ENCODE data around the gene KCNQ1OT1.

Gene KCNQ1OT1

DNA sequence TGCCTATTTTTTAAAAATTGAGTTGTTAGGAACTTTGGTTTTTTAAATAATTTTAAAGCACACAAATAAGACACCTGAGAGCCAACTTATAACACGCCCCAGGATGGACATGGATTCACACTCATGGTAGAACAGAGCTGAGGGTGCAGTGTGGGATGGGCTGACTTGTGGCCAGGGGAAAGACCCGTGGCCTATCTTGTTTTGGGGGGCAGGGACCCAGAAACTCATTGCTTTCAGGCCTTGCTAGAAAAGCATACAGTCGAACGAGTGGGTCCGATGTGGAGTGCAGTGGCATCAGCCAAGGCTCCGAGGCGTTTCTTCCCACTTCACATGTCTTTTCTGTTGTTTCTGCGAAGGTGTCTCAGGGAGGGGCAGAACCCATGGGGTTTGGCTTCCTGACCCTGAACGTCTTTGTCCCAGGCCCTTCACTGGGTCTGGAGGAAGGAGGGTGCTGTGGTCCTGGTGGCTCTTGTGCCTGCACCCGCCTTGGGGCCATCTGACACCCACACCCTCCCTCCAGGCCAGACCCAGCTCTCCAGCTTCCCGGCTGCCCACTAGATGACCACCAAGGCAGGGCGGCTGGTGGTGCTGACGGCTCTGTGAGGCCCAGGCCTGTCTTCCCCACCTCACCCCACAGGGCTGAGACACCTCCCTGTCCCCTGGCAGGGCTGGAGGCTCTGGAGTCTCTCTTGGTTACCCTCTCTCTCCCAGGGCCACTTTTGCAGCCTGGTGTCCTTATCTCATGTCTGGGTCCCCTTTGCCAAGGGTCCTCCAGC is 134.2 kb downstream of the KCNQ1OT1 start:
- no peak for ATAC-seq
- TF ChIP-seq, protein P1, sequence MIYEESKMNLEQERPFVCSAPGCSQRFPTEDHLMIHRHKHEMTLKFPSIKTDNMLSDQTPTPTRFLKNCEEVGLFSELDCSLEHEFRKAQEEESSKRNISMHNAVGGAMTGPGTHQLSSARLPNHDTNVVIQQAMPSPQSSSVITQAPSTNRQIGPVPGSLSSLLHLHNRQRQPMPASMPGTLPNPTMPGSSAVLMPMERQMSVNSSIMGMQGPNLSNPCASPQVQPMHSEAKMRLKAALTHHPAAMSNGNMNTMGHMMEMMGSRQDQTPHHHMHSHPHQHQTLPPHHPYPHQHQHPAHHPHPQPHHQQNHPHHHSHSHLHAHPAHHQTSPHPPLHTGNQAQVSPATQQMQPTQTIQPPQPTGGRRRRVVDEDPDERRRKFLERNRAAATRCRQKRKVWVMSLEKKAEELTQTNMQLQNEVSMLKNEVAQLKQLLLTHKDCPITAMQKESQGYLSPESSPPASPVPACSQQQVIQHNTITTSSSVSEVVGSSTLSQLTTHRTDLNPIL (CRISPR knock-in tag; IDR thresholded peaks at IDR 0.05; ENCODE audit: low read depth) = no peak
- TF ChIP-seq, protein P2, sequence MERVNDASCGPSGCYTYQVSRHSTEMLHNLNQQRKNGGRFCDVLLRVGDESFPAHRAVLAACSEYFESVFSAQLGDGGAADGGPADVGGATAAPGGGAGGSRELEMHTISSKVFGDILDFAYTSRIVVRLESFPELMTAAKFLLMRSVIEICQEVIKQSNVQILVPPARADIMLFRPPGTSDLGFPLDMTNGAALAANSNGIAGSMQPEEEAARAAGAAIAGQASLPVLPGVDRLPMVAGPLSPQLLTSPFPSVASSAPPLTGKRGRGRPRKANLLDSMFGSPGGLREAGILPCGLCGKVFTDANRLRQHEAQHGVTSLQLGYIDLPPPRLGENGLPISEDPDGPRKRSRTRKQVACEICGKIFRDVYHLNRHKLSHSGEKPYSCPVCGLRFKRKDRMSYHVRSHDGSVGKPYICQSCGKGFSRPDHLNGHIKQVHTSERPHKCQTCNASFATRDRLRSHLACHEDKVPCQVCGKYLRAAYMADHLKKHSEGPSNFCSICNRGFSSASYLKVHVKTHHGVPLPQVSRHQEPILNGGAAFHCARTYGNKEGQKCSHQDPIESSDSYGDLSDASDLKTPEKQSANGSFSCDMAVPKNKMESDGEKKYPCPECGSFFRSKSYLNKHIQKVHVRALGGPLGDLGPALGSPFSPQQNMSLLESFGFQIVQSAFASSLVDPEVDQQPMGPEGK (CRISPR knock-in tag; IDR thresholded peaks at IDR 0.05; ENCODE audit: borderline replicate concordance) = no peak
- no peak for TF ChIP-seq ZNF70 (CRISPR knock-in tag; IDR thresholded peaks at IDR 0.05)
- TF ChIP-seq PPARA (CRISPR knock-in tag; IDR thresholded peaks at IDR 0.05; ENCODE audit: borderline replicate concordance) = no peak
- TF ChIP-seq, protein P3, sequence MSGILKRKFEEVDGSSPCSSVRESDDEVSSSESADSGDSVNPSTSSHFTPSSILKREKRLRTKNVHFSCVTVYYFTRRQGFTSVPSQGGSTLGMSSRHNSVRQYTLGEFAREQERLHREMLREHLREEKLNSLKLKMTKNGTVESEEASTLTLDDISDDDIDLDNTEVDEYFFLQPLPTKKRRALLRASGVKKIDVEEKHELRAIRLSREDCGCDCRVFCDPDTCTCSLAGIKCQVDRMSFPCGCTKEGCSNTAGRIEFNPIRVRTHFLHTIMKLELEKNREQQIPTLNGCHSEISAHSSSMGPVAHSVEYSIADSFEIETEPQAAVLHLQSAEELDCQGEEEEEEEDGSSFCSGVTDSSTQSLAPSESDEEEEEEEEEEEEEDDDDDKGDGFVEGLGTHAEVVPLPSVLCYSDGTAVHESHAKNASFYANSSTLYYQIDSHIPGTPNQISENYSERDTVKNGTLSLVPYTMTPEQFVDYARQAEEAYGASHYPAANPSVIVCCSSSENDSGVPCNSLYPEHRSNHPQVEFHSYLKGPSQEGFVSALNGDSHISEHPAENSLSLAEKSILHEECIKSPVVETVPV (CRISPR knock-in tag; IDR thresholded peaks at IDR 0.05) = no peak
- TF ChIP-seq ZNF565 (CRISPR knock-in tag; conservative IDR thresholded peaks at IDR 0.05; ENCODE audit: low read depth) = no peak
- no peak for TF ChIP-seq ARNTL (CRISPR knock-in tag; IDR thresholded peaks at IDR 0.05; ENCODE audit: borderline replicate concordance, low read depth)
- TF ChIP-seq BACH2 (CRISPR knock-in tag; IDR thresholded peaks at IDR 0.05; ENCODE audit: borderline replicate concordance) = no peak
- TF ChIP-seq TOX (CRISPR knock-in tag; IDR thresholded peaks at IDR 0.05; ENCODE audit: borderline replicate concordance) = no peak
- no peak for TF ChIP-seq ZC3H10 (CRISPR knock-in tag; IDR thresholded peaks at IDR 0.05)
- no peak for TF ChIP-seq ISL1 (CRISPR knock-in tag; IDR thresholded peaks at IDR 0.05)
- no peak for TF ChIP-seq ESRRG (CRISPR knock-in tag; IDR thresholded peaks at IDR 0.05)
- TF ChIP-seq, protein P4, sequence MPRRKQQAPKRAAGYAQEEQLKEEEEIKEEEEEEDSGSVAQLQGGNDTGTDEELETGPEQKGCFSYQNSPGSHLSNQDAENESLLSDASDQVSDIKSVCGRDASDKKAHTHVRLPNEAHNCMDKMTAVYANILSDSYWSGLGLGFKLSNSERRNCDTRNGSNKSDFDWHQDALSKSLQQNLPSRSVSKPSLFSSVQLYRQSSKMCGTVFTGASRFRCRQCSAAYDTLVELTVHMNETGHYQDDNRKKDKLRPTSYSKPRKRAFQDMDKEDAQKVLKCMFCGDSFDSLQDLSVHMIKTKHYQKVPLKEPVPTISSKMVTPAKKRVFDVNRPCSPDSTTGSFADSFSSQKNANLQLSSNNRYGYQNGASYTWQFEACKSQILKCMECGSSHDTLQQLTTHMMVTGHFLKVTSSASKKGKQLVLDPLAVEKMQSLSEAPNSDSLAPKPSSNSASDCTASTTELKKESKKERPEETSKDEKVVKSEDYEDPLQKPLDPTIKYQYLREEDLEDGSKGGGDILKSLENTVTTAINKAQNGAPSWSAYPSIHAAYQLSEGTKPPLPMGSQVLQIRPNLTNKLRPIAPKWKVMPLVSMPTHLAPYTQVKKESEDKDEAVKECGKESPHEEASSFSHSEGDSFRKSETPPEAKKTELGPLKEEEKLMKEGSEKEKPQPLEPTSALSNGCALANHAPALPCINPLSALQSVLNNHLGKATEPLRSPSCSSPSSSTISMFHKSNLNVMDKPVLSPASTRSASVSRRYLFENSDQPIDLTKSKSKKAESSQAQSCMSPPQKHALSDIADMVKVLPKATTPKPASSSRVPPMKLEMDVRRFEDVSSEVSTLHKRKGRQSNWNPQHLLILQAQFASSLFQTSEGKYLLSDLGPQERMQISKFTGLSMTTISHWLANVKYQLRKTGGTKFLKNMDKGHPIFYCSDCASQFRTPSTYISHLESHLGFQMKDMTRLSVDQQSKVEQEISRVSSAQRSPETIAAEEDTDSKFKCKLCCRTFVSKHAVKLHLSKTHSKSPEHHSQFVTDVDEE (CRISPR knock-in tag; IDR thresholded peaks at IDR 0.05) = no peak
- TF ChIP-seq, protein P5, sequence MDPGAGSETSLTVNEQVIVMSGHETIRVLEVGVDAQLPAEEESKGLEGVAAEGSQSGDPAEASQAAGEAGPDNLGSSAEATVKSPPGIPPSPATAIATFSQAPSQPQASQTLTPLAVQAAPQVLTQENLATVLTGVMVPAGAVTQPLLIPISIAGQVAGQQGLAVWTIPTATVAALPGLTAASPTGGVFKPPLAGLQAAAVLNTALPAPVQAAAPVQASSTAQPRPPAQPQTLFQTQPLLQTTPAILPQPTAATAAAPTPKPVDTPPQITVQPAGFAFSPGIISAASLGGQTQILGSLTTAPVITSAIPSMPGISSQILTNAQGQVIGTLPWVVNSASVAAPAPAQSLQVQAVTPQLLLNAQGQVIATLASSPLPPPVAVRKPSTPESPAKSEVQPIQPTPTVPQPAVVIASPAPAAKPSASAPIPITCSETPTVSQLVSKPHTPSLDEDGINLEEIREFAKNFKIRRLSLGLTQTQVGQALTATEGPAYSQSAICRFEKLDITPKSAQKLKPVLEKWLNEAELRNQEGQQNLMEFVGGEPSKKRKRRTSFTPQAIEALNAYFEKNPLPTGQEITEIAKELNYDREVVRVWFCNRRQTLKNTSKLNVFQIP (CRISPR knock-in tag; IDR thresholded peaks at IDR 0.05; ENCODE audit: borderline replicate concordance, low read depth) = no peak

DNA sequence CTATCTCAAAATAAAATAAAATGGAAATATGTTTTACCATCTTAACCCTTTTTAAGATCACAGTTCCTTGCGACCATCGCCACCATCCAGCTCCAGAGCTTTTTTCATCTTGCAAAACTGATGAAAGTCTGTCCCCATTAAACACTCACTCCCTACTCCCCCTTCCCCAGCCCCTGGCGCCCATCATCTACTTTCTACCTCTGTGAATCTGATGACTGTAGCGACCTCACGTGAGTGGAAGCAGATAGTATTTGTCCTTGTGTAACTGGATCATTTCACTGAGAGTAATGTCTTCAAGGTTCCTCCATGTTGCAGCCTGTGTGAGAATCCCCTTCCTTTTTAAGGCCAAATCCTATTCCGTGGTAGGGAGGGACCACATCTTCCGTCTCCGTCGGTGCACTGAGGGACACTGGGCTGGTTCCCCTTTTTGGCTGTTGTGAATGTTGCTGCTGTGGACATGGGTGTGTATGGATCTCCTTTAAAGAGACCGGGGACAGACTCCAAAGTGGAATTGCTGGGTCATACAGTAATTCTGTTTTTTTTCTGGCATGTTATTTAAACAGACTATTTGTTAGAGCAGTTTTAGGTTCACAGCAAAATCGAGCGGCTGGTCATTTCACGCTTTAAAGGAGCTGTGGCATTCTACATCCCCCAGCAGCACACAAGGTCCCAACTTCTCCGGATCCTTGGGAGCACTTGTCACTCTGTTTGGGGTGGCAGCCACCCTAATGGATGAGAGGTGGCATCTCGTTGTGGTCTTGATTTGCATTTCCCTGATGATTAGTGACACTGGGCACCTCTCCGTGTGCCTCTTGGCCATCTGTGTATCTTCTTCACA is 135.0 kb downstream of the KCNQ1OT1 start:
- ATAC-seq = no peak
- TF ChIP-seq, protein P4 (CRISPR knock-in tag; IDR thresholded peaks at IDR 0.05) = no peak
- TF ChIP-seq, protein P2 (CRISPR knock-in tag; IDR thresholded peaks at IDR 0.05; ENCODE audit: borderline replicate concordance) = no peak
- no peak for TF ChIP-seq ARNTL (CRISPR knock-in tag; IDR thresholded peaks at IDR 0.05; ENCODE audit: borderline replicate concordance, low read depth)
- no peak for TF ChIP-seq TCF4 (CRISPR knock-in tag; IDR thresholded peaks at IDR 0.05; ENCODE audit: borderline replicate concordance)
- TF ChIP-seq SNAI2 (CRISPR knock-in tag; IDR thresholded peaks at IDR 0.05) = no peak
- TF ChIP-seq, protein P5 (CRISPR knock-in tag; IDR thresholded peaks at IDR 0.05; ENCODE audit: borderline replicate concordance, low read depth) = no peak
- TF ChIP-seq ZNF8 (CRISPR knock-in tag; IDR thresholded peaks at IDR 0.05) = no peak
- TF ChIP-seq RARB (CRISPR knock-in tag; IDR thresholded peaks at IDR 0.05) = no peak
- TF ChIP-seq OSR1 (CRISPR knock-in tag; IDR thresholded peaks at IDR 0.05) = no peak
- no peak for TF ChIP-seq BACH2 (CRISPR knock-in tag; IDR thresholded peaks at IDR 0.05; ENCODE audit: borderline replicate concordance)
- no peak for TF ChIP-seq TOX (CRISPR knock-in tag; IDR thresholded peaks at IDR 0.05; ENCODE audit: borderline replicate concordance)
